GM18520 (cell line): Measurements from ENCODE around the gene NUP88.
"Not testable (repeated sequence)": the region's sequence is repeated elsewhere in the genome, so short reads cannot be mapped to it uniquely, and the experiment has no call there.

Source experiments
- ATAC-seq: cut with Tn5 transposase; IDR thresholded peaks from one replicate; pipeline ENCODE4 v1.9.1; 2021; ENCODE audit not compliant: unreplicated experiment

The NUP88 gene

DNA sequence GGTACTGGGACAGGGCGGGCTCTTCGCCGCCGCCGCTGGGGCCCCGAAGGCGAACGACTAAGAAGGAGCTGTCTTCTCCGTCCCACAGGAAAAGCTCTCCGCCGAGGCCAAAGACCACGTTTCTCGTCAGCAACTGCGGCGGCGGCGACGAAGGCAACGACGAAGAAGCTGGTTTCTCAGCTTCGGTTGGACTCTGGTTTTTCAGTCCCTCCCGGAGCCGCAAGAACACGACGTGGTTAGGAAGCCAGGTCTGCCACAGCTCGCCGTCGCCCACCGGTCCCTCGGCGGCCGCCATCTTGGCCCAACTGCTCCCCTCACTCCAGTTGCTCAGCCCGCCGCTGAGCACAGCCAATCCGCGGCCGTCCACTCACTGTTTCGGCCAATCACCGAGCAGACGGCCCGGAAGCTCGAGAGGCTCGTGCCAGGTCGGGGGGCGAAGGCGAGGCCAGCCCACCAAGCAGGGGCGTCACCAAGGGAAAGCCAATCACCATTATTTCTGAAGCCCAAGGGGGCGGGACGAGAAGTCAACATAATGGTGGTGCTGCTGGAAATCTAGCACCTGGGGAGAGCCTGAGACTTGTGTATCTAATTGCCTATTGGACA is at the start of gene NUP88:
Gene NUP88 (minus strand): TSS at position 307 of the 603 bp plus-strand sequence. CDS start 12 bp downstream, at position 295.
- ATAC-seq = peak; percentile 84

DNA sequence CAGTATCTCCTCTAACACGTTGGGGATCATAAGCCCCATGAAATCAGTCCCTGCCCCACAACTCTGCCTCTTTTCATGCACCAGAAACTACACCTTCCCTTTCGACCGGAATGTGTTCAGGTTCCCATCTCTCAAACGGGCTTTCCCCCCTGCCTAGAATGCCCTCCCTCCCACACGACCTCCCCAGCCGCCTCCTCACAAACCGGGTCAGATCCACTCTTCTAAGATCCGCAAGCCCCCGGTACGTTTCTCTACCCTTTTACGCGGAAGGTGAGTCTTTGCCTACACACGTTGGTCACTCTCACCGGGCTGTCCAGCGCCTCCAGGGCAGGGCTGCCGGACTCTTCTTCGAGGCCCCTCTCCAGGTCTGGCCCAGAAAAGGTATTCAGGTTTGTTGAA is 48.6 kb upstream of the NUP88 start:
- ATAC-seq = no peak

DNA sequence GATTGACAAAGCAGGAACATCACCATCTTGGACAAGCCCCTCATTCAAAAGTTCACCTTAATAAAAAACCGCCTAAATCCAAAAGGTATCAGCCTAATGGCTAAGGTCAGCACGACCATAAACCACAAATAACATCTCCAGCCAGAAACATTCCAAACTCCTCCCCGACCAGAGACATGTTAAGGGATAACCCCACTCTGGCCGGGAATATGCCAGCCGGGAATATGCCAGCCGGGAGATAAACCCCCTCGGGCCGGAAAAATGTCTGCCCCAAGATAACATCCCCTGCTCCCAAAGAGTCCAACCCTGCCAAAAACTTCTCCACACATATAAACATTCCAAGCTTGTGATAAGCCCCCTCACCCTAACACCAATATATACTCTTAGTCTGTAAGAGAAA is 48.0 kb upstream of the NUP88 start:
- ATAC-seq = no peak

DNA sequence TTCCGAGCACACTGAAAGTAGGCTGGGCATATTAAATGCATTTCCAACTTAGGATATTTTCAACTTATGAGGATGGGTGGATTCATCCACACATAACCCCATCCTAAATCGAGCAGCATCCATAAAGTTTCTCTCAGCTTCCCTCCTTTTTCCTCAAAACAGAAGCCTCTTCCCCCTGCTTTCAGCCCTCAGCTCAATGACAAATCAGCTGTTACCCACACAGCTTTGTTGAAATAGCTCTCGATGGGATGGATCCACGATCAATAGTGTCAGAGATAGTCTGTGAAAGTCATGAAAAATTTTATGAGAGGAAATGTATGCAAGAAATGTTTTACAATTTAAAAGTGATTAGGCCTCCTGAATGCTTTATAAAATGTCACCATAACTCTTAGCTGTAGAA is 46.8 kb upstream of the NUP88 start:
- ATAC-seq = no peak

DNA sequence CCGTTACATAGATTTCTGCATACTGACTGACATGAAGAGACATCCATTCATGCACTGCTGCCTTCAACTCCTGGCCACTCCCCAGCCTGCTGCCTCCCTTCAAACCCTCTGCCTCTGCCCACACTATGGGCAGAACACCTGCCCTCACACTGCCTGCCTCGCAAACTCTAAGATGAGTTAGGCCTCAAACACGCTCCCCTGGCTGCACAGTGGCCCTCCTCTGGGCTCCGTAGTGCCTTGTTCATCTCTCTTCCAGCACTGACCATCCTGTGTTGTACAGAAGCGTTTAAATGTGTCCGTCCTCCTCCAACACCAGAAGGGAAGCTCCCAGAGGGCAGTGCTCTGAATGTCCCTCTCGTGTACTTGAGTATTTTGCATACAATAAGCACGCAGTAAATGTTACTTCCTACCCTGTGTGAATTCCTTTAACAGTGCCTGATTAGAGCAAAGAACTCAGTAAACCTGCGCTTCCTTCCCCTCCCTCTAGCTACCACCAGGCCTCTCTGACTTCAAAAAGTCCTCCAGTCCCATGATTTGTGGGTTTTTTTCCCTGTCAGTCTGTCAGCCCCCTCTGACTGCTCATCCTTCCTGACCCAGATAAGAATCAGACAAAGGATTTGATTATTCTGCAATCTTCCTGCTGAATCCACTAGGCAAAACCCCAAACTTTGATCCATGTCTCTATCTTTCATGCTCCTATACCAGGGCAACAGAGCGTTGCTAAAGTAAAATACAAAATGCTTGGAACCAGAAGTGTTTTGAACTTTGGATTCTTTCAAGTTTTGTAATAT is 45.5 kb upstream of the NUP88 start:
- no peak for ATAC-seq

DNA sequence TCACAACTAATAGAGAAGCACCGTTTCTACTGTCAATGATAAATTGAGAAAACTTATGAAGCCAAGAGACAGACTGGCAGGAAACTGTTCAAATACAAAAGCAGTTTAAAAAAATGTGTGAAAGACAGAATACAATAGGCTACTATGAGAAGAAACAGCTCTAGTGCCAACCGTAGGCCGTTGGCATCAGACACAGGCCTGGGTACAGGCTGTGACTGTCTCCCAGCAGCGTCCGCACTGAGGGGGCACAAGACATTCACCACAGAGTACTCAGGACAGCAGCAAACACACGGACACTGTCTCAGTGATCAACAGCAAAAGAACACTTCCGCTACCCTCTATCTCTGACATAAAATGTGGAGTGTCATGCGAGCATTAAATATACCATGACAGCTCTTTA is 27.3 kb upstream of the NUP88 start:
- no peak for ATAC-seq

DNA sequence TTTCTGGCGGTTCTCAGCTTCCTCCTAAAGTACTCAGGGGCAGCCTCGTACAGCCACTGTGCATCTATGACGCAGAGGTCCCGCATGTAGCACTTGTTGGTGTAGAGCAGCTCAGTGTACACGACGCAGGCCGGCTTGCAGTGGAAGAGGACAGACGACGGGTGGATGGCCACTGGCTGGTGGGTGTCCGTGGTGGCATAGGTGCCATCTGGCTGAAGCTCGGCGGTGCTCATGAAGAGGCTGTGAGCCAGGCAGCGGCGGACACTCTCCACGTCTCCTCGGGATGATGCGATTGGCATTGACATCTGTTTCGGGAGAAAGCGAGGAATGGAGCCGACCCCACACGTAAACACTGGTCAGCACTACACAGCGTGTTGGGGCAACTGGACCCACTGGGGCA is 24.7 kb upstream of the NUP88 start:
- ATAC-seq = no peak

DNA sequence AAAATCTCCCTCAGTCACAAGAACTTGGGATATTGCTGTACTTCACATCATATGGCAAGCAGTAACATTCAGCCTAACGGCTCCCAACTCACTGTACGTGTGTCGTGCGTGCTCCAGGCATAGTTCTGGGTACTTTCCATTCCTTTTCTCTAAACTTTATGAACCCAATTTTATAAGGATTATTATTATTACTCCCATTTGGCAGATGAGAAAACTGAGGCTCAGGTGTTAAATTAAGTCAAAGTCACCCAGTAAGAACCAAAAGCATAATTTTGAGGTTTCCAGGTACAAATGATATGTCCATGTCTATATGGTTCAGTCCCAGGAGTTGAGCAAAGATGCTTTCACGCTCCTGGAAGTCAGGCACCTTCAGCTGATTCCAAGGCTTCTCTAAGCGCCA is 24.3 kb upstream of the NUP88 start:
- ATAC-seq = no peak

DNA sequence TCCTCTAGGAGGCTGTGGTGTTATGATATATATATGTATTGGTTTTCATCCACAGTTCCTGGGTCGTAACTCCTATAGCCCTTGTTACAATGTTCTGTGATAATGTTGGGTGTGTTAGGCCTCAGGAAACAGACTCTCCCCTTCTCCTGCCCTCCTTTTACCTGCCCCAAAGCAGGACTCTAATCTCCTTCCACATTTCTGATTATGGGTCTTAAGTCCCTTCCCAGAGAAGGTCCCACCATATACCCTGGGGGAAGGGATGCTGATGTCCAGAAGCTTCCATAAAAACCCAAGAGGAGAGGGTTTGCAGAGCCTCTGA is 19.9 kb upstream of the NUP88 start:
- no peak for ATAC-seq

DNA sequence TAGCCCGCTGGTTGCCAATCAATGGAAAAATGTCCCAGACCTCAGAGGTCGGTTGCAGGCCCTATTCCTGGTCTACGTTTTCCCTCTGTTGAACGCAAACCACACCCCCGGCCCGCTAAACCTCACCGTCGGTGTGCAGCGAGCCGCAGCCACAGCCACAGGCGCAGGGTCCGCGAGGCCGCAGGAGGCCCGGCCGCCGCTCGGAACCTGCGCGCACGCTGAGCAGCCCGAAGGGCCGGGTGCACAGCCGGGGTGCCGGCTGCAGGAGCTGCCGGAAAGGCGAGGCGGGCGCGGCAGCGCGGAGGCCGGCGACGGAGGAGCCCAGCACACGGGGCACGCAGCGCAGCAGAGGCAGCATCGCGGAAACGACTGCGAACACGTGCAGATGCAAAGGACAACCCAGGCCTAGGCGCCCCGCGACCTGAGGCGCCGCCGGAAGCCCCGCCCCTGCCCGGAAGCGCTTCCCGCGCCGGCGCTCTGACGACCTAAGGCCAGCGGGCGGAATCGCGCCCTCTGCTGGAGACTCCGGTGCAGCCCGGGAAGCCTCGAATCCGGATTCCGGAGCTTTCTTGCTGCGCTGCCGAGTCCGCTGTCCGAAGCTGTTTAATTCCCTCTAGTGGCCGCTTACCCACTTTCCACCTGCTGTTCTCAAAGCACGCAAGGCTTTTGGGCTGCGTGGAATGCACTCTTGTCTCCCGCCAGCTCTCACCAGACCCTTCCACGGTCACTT is 19.4 kb upstream of the NUP88 start, which contains the start of gene C1QBP:
Gene C1QBP (minus strand): TSS at position 440 of the 730 bp plus-strand sequence. CDS start 82 bp downstream, at position 358.
- ATAC-seq = peak; percentile 83

DNA sequence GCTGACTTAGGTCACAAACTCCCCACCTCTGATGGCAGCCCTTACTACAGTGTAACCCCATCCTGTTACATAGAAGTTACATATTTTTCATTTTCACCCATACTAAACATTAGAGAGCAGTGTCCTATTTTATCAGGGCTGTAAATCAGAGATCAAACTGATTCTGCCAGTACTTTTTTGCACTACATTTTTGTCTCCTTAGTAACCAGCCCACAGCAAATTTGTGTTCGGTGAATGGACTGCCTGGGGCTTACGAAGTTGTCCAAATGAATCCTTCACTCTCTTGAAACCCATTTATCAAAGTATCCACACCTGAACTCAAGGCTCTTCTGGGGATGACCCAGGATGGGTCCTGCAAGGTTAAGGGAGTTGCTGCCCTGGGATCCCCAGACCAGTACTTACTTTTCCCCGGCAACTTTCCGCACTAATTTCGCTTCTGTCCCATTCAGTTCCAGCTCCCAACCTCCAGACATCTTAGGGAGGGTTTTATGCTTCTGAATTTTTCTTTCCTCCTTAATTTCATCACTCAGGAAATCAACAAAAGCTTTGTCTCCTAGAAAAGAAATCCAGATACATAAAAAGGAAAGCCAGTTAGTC is 18.4 kb upstream of the NUP88 start:
- ATAC-seq = no peak

DNA sequence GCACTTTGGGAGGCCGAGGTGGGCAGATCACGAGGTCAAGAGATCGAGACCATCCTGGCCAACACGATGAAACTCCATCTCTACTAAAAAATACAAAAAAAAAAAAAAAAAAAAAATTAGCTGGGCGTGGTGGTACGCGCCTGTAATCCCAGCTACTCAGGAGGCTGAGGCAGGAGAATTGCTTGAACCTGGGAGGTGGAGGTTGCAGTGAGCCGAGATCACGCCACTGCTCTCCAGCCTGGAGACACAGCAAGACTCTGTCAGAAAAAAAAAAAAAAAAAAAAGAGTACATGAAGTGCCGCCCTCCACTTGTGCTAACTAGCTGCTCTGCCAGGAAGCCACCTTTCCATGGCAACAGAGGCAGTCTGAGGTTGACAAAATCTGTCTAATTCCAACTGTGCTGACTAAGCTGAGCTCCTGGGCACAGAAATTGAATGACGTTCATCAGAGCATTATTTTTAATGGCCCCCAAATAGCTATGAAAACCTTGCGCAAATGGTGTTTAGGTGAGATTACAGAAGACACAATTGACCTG is 16.4 kb upstream of the NUP88 start:
- not testable (repeated sequence) for ATAC-seq

DNA sequence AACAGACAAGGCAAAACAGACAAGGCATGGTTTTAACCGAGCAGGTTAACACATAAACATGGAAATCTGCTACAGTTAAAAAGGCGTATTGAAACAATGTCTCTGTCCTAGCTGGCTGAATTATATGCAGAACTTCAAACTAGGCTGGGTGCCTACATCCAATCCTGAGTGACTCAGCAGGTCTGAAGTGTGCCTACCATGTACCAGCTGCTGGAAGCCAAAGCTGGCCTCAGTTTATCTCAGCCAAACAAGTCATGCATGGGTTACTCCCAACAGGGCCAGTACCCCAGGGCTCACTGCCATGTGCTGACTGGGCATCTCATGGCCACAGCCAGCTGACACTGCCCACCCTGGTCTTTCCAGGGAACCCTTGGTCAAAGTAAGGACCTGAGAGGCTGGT is 15.5 kb upstream of the NUP88 start:
- ATAC-seq = no peak

DNA sequence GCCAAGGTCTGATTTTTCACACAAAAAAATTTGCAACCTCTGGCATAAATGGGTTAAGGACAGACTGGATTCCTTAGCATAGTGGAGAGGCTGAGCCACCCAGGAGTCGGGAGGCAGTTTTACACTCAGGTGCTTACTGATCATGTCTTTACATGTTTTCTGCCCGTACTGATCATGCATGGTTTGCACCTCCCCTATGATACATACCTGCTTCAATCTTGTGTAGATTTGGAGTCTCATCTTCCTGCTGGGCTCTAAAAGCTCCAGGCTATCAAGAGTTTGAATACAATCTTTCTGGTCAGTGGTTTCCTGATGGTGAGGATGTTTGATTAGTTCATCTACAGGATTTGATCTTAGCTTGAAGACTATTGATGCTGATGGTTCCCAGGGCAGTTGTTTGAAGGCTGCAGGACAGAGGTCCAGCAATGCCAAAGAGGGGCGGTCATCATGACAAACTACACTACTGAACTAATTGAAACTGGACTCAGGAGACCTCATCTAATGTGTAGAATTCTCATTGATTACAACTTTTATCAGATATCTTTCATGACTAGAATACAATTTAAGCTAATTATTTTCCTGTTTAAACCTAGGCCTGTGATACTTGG is 12.6 kb upstream of the NUP88 start:
- no peak for ATAC-seq

DNA sequence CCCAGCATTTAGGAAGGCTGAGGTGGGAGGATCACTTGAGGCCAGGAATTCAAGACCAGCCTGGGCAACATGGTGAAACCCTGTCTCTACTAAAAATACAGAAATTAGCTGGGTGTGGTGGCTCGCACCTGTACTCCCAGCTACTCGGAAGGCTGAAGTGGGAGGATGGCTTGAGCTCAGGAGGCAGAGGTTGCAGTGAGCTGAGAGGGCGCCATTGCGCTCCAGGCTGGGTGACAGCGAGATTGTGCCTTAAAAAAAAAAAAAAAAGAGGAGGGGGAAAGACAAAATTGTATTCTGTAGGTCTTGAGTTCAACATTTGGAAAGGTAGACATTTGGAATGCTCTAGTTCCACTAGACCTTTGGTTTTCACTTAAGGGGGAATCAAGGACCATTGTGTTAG is 11.8 kb upstream of the NUP88 start:
- not testable (repeated sequence) for ATAC-seq

DNA sequence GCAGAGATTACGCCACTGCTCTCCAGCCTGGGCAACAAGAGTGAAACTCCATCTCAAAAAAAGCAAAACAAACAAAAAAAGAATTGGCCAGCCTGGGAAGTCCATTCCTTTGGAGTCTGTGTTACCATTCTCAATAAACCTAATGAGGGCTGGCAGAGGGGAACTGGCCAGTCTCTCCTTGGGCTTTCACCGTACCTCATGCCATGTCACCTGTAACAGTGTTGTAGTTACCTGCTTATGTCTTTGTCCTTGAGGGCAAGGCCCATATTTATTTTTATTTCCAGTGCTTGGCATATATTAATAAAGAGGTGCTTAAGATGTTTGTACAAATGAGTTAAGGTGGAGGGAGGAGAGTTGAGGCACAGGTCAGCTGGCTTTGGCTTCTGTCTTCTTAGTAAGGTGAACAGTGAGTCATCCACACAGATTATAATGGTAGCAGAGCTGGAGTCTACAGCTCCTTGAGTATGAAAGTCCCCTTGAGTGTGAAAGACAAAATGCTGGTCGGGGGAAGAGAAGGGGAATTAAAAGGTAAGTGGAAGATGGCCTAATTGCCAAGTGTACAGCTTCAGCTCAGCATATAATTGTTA is 11.0 kb upstream of the NUP88 start:
- ATAC-seq = no peak

DNA sequence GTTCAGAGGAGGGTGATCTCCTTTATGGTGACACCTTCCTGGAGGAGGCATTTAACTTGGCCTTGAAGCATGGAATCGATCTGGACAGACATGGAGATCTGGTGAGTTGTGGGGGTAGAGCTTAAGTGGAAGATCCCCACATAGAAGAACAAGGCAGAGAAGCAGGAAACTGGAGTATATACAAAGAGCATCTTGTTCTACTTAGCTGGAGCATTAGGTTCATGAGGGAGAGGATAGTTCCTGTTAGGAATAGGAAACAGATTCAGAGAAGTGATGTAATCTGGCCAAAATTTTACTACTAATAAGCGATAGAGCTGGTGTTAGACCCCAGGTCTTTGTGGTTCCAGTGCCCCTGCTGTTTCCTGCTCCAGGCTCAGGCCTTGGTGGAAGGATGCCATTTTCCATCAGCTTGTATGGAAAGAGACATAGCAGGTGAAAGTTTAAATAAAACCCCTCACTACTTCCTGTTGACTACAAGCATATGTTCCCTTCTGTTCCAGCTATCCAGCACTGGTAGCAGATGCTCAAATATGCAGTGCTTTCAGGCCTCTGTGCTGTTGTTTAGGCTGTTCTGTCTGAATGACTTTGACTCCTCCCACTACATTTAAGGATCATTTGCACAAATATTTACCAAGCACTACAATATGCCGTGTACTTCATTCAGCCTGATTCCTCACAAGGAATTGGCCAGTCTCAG is 9.9 kb upstream of the NUP88 start:
- ATAC-seq = no peak

DNA sequence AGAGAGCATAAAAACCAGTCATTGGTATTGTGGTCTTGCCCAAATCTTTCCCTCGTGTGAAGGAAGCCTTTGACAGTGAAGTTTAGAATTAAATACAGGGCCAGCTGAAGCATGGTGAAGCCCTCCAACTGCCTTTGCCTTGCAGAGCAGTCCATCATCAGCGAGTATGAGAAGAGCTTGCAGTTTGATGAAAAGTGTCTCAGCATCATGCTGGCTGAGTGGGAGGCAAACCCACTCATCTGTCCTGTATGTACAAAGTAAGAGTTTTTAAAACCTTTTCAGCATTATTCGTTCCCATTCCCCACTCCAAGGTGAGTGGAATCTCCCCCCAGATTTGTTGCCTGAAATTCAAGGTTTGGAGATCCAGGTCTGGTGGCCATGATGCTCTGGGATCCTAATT is 6.4 kb upstream of the NUP88 start:
- no peak for ATAC-seq

DNA sequence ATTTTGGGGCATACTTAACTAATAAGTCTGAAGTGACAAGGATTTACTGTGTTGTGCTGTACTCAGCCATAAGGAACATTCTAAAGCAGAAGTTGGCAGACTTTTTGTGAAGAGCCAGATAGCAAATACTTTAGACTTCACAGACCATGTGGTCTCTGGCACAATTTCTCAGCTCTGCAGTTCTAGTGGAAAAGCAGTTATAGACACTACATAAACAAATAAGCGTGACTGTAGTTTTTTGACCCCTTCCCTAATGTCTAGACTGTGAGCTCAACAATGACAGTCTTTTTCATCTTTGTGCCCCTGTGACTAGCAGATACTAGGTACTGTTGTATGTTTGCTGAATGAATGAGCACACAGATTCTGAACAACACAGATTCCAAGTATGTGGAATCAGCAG is 5.4 kb upstream of the NUP88 start:
- ATAC-seq = no peak

DNA sequence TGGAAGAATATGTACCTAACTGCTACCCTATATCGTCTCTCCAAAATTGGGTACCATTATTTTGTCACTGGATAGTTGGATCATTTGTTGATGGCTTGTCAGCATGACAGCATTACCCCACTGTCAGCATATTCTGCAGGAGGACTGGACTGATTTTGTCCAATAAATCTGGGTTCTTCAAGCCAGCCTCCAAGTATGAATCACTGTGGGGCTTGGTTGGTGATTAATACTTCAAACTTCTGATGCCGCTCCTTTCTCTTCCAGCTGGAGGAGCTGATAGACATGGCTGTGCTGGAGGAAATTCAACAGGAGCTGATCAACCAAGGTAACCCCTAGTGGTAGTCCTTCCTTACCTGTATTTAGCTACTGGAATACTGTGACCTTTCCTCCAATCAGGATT is 3.0 kb upstream of the NUP88 start:
- ATAC-seq = no peak
